Measurements from ENCODE around the gene KPNA5. TPM values are rescaled to one million over a fixed set of nuclear protein-coding genes. Genes with fewer than 3 reads are reported as not detected.
A peak's percentile ranks its signal among the peaks of the same experiment; 100 is the strongest.
"Not testable (repeated sequence)": the region's sequence is repeated elsewhere in the genome, so short reads cannot be mapped to it uniquely, and the experiment has no call there.

Gene KPNA5
- total RNA-seq, 1 experiment from 2014 or later, result 16.0 TPM

DNA sequence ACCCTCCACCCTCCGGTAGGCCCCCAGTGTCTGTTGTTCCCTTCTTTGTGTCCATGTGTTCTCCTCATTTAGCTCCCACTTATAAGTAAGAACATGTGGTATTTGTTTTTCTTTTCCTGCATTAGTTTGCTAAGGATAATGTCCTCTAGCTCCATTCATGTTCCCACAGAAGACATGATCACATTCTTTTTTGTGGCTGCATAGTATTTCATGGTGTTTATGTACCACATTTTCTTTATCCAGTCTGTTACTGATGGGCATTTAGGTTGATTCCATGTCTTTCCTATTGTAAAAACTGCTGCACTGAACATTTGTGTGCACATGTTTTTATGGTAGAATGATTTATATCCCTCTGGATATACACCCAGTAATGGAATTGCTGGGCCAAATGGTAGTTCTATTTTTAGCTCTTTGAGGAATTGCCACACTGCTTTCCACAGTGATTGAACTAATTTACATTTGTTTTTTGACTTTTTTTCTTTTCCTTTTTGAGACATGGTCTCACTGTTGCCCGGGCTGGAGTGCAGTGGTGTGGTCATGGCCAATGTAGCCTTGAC lies 4.5 kb downstream of the KPNA5 start:
- no peaks in the 10 kb centered on the region for H3K27me3 ChIP-seq (ENCODE audit: low read length)
- H3K79me2 ChIP-seq (ENCODE audit: low read length), result peaks cover 90% of the 10 kb centered on the region
- H3K4me3 ChIP-seq (ENCODE audit: low read length), result no peak overlapping the region
- H3K9me2 ChIP-seq (replicated peaks; ENCODE audit: insufficient read depth, low read length), result no peaks in the 10 kb centered on the region
- no peak overlapping the region for H2AFZ ChIP-seq (ENCODE audit: low read length)
- H3K9ac ChIP-seq (ENCODE audit: low read length), result no peak overlapping the region
- H3K27ac ChIP-seq (ENCODE audit: low read length), result no peak overlapping the region
- no peaks in the 10 kb centered on the region for H3K9me3 ChIP-seq (ENCODE audit: low read length)
- no peak overlapping the region for H3K4me2 ChIP-seq (ENCODE audit: low read depth, low read length, poor library complexity, severe bottlenecking)
- no peaks in the 10 kb centered on the region for H4K20me1 ChIP-seq (ENCODE audit: insufficient read depth, low read depth, low read length)
- DNase-seq, result no peak
- H3K36me3 ChIP-seq (ENCODE audit: insufficient read depth, low read length), result peaks cover 29% of the 10 kb centered on the region
- peaks cover 41% of the 10 kb centered on the region for H3K4me1 ChIP-seq (ENCODE audit: low read length)

- not testable (repeated sequence) for H3K27ac ChIP-seq (ENCODE audit: low read length); H3K9me2 ChIP-seq (replicated peaks; ENCODE audit: insufficient read depth, low read length); H3K27me3 ChIP-seq (ENCODE audit: low read length); H2AFZ ChIP-seq (ENCODE audit: low read length); H3K9me3 ChIP-seq (ENCODE audit: low read length); H3K9ac ChIP-seq (ENCODE audit: low read length); H4K20me1 ChIP-seq (ENCODE audit: insufficient read depth, low read depth, low read length); H3K4me3 ChIP-seq (ENCODE audit: low read length); DNase-seq; H3K4me2 ChIP-seq (ENCODE audit: low read depth, low read length, poor library complexity, severe bottlenecking)
- H3K79me2 ChIP-seq (ENCODE audit: low read length), result peaks cover 94% of the 10 kb centered on the region
- peaks cover 40% of the 10 kb centered on the region for H3K4me1 ChIP-seq (ENCODE audit: low read length)
- H3K36me3 ChIP-seq (ENCODE audit: insufficient read depth, low read length), result peaks cover 36% of the 10 kb centered on the region
Measured at GRCh38 chr6:116686475-116687101, 5.6 kb downstream of the KPNA5 start.

DNA sequence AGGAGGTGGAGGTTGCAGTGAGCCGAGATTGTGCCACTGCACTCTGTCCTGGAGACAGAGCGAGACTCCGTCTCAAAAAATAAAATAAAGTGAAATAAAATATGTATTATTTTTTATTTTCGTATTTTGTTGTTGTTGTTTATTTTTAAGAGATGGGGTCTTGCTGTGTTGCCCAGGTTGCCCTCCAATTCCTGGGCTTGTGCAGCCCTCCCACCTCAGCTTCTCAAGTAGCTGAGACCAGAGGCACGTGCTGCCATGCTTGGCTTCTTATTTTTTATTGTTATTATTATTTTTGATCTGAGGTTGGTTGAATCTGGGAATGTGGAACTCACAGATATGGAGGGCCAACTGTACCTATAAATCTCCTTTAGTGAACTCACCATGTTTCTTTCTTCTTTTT lies 10.1 kb downstream of the KPNA5 start:
- Histone ChIP-seq H3K36me3 (ENCODE audit: insufficient read depth, low read length) (peaks cover 34% of the 10 kb centered on the region), H4K20me1 (ENCODE audit: insufficient read depth, low read depth, low read length) (no peaks in the 10 kb centered on the region), H3K27me3 (ENCODE audit: low read length) (no peaks in the 10 kb centered on the region), H3K9ac (ENCODE audit: low read length) (no peak overlapping the region), H3K79me2 (ENCODE audit: low read length) (peaks cover 70% of the 10 kb centered on the region), H3K4me2 (ENCODE audit: low read depth, low read length, poor library complexity, severe bottlenecking) (no peak overlapping the region), H3K9me3 (ENCODE audit: low read length) (no peaks in the 10 kb centered on the region), H3K4me3 (ENCODE audit: low read length) (no peak overlapping the region), H2AFZ (ENCODE audit: low read length) (no peak overlapping the region), H3K4me1 (ENCODE audit: low read length) (peaks cover 29% of the 10 kb centered on the region), H3K9me2 (replicated peaks; ENCODE audit: insufficient read depth, low read length) (no peaks in the 10 kb centered on the region), H3K27ac (ENCODE audit: low read length) (no peak overlapping the region)
- DNase-seq, result no peak

DNA sequence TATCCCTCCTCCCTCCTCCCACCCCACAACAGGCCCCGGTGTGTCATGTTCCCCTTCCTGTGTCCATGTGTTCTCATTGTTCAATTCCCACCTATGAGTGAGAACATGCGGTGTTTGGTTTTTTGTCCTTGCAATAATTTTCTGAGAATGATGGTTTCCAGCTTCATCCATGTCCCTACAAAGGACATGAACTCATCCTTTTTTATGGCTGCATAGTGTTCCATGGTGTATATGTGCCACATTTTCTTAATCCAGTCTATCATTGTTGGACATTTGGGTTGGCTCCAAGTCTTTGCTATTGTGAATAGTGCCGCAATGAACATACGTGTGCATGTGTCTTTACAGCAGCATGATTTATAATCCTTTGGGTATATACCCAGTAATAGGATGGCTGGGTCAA lies 11.9 kb downstream of the KPNA5 start:
- Histone ChIP-seq H3K4me1 (ENCODE audit: low read length) (peaks cover 26% of the 10 kb centered on the region), H3K36me3 (ENCODE audit: insufficient read depth, low read length) (peaks cover 36% of the 10 kb centered on the region), H3K79me2 (ENCODE audit: low read length) (peaks cover 70% of the 10 kb centered on the region)
- DNase-seq; H4K20me1 ChIP-seq (ENCODE audit: insufficient read depth, low read depth, low read length); H3K4me3 ChIP-seq (ENCODE audit: low read length); H3K9ac ChIP-seq (ENCODE audit: low read length); H3K9me3 ChIP-seq (ENCODE audit: low read length); H3K27ac ChIP-seq (ENCODE audit: low read length); H3K9me2 ChIP-seq (replicated peaks; ENCODE audit: insufficient read depth, low read length); H3K4me2 ChIP-seq (ENCODE audit: low read depth, low read length, poor library complexity, severe bottlenecking); H2AFZ ChIP-seq (ENCODE audit: low read length); H3K27me3 ChIP-seq (ENCODE audit: low read length): not testable (repeated sequence)

DNA sequence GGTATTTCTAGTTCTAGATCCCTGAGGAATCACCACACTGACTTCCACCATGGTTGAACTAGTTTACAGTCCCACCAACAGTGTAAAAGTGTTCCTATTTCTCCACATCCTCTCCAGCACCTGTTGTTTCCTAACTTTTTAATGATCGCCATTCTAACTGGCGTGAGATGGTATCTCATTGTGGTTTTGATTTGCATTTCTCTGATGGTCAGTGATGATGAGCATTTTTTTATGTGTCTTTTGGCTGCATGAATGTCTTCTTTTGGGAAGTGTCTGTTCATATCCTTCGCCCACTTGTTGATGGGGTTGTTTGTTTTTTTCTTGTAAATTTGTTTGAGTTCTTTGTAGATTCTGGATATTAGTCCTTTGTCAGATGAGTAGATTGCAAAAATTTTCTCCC lies 12.3 kb downstream of the KPNA5 start:
- H3K36me3 ChIP-seq (ENCODE audit: insufficient read depth, low read length), result peaks cover 39% of the 10 kb centered on the region
- not testable (repeated sequence) for DNase-seq; H3K9me2 ChIP-seq (replicated peaks; ENCODE audit: insufficient read depth, low read length); H3K27me3 ChIP-seq (ENCODE audit: low read length); H3K4me3 ChIP-seq (ENCODE audit: low read length); H3K9me3 ChIP-seq (ENCODE audit: low read length); H3K27ac ChIP-seq (ENCODE audit: low read length); H3K9ac ChIP-seq (ENCODE audit: low read length); H3K4me2 ChIP-seq (ENCODE audit: low read depth, low read length, poor library complexity, severe bottlenecking); H4K20me1 ChIP-seq (ENCODE audit: insufficient read depth, low read depth, low read length); H2AFZ ChIP-seq (ENCODE audit: low read length)
- peaks cover 70% of the 10 kb centered on the region for H3K79me2 ChIP-seq (ENCODE audit: low read length)
- peaks cover 22% of the 10 kb centered on the region for H3K4me1 ChIP-seq (ENCODE audit: low read length)

DNA sequence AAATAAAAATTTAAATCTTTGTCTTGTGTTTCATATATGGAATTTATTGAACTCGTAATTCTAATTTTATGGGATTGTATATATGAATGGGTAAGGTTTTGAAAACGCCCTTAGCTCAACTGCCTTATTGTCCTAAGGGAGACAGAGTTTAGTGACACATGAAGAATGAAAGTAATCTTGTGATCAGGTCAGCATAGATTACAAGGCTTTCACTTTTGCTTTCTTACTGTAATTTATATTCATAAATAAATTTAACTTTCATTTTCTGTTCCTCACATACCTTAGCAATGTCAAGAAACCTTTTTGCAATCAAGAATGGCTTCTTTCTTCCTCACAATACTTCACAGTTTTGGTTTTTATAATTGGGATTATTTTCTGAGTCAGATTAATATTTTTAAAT lies 14.4 kb downstream of the KPNA5 start:
- Histone ChIP-seq H3K9me2 (replicated peaks; ENCODE audit: insufficient read depth, low read length) (no peaks in the 10 kb centered on the region), H3K4me1 (ENCODE audit: low read length) (peaks cover 22% of the 10 kb centered on the region), H3K4me2 (ENCODE audit: low read depth, low read length, poor library complexity, severe bottlenecking) (no peak overlapping the region), H3K9ac (ENCODE audit: low read length) (no peak overlapping the region), H3K9me3 (ENCODE audit: low read length) (no peaks in the 10 kb centered on the region), H3K36me3 (ENCODE audit: insufficient read depth, low read length) (peaks cover 45% of the 10 kb centered on the region), H4K20me1 (ENCODE audit: insufficient read depth, low read depth, low read length) (no peaks in the 10 kb centered on the region), H2AFZ (ENCODE audit: low read length) (no peak overlapping the region), H3K4me3 (ENCODE audit: low read length) (no peak overlapping the region), H3K27ac (ENCODE audit: low read length) (no peak overlapping the region), H3K27me3 (ENCODE audit: low read length) (no peaks in the 10 kb centered on the region), H3K79me2 (ENCODE audit: low read length) (peaks cover 69% of the 10 kb centered on the region)
- no peak for DNase-seq

DNA sequence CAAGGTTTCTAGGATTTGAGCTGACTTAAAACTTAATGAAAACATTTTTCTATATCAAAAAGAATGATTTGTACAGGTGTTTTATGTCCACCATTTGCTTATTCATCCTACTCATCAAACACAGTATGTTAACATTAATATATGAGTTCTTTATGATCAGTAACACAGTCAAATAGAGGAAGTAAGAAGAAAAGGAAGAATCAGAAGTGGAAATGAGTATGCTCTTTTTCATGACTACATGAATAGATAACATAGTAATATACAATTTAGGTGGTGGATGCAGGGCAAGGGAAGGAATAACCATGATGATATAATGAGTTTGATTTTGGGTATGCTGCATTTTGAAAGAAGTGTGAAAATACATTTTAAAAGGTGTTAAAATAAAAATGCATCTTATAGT lies 16.5 kb downstream of the KPNA5 start:
- DNase-seq, result no peak
- Histone ChIP-seq H3K27ac (ENCODE audit: low read length) (peak overlapping the region; percentile 44), H2AFZ (ENCODE audit: low read length) (no peak overlapping the region), H3K9me2 (replicated peaks; ENCODE audit: insufficient read depth, low read length) (no peaks in the 10 kb centered on the region), H3K27me3 (ENCODE audit: low read length) (no peaks in the 10 kb centered on the region), H4K20me1 (ENCODE audit: insufficient read depth, low read depth, low read length) (no peaks in the 10 kb centered on the region), H3K9me3 (ENCODE audit: low read length) (no peaks in the 10 kb centered on the region), H3K4me1 (ENCODE audit: low read length) (peaks cover 22% of the 10 kb centered on the region), H3K9ac (ENCODE audit: low read length) (no peak overlapping the region), H3K4me2 (ENCODE audit: low read depth, low read length, poor library complexity, severe bottlenecking) (no peak overlapping the region), H3K79me2 (ENCODE audit: low read length) (peaks cover 55% of the 10 kb centered on the region), H3K36me3 (ENCODE audit: insufficient read depth, low read length) (peaks cover 35% of the 10 kb centered on the region; the same call in 1 of the 2 replicates), H3K4me3 (ENCODE audit: low read length) (no peak overlapping the region)

DNA sequence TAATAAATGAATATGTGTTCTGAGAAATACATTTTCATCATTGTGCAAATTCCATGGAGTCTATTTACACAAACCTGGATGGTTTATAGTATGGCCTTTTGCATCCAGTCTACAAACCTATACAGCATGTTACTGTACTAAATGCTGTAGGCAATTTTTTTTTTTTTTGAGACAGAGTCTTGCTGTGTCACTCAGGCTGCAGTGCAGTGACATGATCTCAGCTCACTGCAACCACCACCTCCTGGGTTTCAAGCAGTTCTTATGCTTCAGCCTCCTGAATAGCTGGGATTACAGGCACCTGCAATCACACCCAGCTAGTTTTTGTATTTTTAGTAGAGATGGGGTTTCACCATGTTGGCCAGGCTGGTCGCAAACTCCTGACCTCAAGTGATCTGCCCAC lies 22.9 kb downstream of the KPNA5 start:
- not testable (repeated sequence) for H3K9ac ChIP-seq (ENCODE audit: low read length); H3K9me3 ChIP-seq (ENCODE audit: low read length); H3K4me3 ChIP-seq (ENCODE audit: low read length); DNase-seq; H3K27ac ChIP-seq (ENCODE audit: low read length); H2AFZ ChIP-seq (ENCODE audit: low read length); H3K9me2 ChIP-seq (replicated peaks; ENCODE audit: insufficient read depth, low read length); H4K20me1 ChIP-seq (ENCODE audit: insufficient read depth, low read depth, low read length); H3K27me3 ChIP-seq (ENCODE audit: low read length); H3K4me1 ChIP-seq (ENCODE audit: low read length); H3K4me2 ChIP-seq (ENCODE audit: low read depth, low read length, poor library complexity, severe bottlenecking)
- H3K36me3 ChIP-seq (ENCODE audit: insufficient read depth, low read length), result peaks cover 50% of the 10 kb centered on the region
- peaks cover 27% of the 10 kb centered on the region for H3K79me2 ChIP-seq (ENCODE audit: low read length)
